Brain microvascular endothelial cell (primary cell): Measurements from ENCODE around the gene FOCAD.

Experiments
- DNase-seq: peaks from one replicate; pipeline ENCODE4 v3.0.0-alpha.2; 2020
- H3K27ac ChIP-seq: fragments of 250-450 bp; sonication (Bioruptor Pico); 2 replicates; pipeline ENCODE4 v1.5.1; 2020; ENCODE audit warnings: mild to moderate bottlenecking, moderate library complexity
- H3K27me3 ChIP-seq: fragments of 250-450 bp; sonication (Bioruptor Pico); replicated peaks from 2 replicates; pipeline ENCODE4 v1.5.1; 2020; ENCODE audit warnings: mild to moderate bottlenecking
- H3K36me3 ChIP-seq: fragments of 250-450 bp; sonication (Bioruptor Pico); replicated peaks from 2 replicates; pipeline ENCODE4 v1.5.1; 2020; ENCODE audit warnings: mild to moderate bottlenecking
- H3K4me3 ChIP-seq: 2 replicates; pipeline ENCODE4 v1.5.1; 2011; ENCODE audit warnings: low read depth, mild to moderate bottlenecking, control low read depth, low read length, moderate library complexity
- in situ Hi-C: cut with HindIII; loops from 2 replicates; pipeline ENCODE4 v1.10.0; 2017; ENCODE audit warnings: low sequenced_read_pairs, low pct_ligation_motif_present
- TF ChIP-seq, protein P1 (sequence below): IDR thresholded peaks from 2 replicates; pipeline ENCODE4 v1.5.1; 2011; ENCODE audit warnings: low read depth, mild to moderate bottlenecking, moderate library complexity, low read length, control low read depth, inconsistent platforms; ENCODE audit errors: missing control alignments

The FOCAD gene

DNA sequence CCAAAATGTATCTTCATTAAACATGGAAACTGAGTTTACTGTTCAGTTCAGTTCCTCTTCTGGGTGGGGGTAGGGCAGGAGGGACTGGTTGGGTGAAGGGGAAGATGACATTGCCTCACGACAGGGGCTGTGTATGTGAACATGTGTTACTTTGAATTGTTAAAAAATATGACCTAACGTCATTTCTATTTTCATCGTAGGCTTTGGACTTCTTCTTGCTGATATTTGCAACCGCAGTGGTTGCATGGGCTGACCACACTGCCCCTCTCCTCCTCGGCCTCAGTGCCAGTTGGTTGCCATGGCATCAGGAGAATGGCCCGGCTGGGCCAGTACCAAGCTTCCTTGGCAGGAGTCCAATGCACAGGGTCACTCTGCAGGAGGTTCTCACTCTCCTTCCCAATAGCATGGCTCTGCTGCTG lies 305.9 kb downstream of the FOCAD start:
- Histone ChIP-seq H3K27ac (no peak overlapping the region), H3K27me3 (no peaks in the 10 kb centered on the region), H3K4me3 (no peak overlapping the region), H3K36me3 (peaks cover 7% of the 10 kb centered on the region)
- in situ Hi-C loops: no loop called here
- no peak for DNase-seq
- TF ChIP-seq, protein P1, sequence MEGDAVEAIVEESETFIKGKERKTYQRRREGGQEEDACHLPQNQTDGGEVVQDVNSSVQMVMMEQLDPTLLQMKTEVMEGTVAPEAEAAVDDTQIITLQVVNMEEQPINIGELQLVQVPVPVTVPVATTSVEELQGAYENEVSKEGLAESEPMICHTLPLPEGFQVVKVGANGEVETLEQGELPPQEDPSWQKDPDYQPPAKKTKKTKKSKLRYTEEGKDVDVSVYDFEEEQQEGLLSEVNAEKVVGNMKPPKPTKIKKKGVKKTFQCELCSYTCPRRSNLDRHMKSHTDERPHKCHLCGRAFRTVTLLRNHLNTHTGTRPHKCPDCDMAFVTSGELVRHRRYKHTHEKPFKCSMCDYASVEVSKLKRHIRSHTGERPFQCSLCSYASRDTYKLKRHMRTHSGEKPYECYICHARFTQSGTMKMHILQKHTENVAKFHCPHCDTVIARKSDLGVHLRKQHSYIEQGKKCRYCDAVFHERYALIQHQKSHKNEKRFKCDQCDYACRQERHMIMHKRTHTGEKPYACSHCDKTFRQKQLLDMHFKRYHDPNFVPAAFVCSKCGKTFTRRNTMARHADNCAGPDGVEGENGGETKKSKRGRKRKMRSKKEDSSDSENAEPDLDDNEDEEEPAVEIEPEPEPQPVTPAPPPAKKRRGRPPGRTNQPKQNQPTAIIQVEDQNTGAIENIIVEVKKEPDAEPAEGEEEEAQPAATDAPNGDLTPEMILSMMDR: no peak

DNA sequence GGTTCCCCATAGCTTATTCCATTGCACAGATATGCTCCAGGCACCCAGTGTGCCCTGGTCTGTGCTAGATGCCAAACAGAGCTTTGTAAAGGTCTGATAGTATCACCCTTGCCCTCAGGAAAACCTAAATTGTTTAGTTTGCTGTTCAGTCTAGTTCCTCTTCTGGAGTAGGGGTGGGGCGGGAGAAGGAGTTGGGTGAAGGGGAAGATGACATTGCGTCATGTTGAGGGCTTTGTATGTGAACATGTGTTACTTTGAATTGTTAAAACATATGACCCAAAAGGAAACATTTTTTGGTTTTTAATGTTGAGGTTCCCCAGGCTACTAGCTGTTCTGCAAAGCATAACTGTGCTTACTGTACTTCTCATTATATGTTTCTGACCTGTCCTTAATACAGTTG lies 306.8 kb downstream of the FOCAD start:
- no peak for DNase-seq
- Histone ChIP-seq H3K4me3 (no peak overlapping the region), H3K36me3 (peaks cover 7% of the 10 kb centered on the region), H3K27me3 (no peaks in the 10 kb centered on the region), H3K27ac (no peak overlapping the region)
- TF ChIP-seq, protein P1: no peak
- in situ Hi-C loops: no loop called here

DNA sequence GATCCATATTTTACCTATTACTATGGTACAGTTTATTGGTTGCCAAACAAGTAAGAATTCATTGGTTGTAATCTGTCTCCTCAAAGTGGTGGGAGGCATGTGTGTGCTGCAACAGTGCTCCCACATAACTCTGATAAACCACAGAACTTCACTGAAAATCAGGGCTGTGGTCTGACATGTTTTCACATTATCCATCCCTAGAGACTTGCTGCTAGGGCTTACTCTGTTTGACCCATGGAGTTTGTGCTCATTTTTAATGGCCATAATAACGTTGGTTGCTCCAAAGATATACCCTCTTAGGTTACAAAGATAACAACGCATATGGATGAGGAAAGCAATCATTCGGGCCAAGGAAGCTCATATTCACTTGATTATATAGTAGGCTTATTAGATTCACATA lies 310.4 kb downstream of the FOCAD start:
- Histone ChIP-seq H3K36me3 (peaks cover 7% of the 10 kb centered on the region), H3K4me3 (no peak overlapping the region), H3K27ac (no peak overlapping the region), H3K27me3 (no peaks in the 10 kb centered on the region)
- TF ChIP-seq, protein P1: no peak
- in situ Hi-C loops: no loop called here
- DNase-seq: no peak

DNA sequence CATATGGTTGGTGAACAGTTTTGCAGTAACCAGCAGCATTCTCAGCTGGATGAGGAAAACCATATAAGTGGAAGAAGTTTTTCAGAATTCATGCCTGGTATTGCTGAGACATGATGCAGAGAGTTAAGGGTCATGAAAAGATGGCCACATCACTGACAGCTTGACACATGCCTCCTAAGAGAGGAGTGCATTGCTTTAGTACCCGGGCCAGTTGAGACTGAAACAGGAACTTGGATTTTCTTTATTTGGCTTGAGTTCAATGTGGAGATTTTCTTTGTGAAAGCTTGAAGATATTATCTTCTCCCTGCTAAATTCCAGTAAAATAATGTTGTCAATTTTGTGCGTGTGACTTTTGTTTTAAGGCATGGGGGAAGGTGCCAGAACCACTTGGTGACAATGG lies 311.6 kb downstream of the FOCAD start:
- no peak for DNase-seq
- Histone ChIP-seq H3K4me3 (no peak overlapping the region), H3K27ac (no peak overlapping the region), H3K27me3 (no peaks in the 10 kb centered on the region), H3K36me3 (peaks cover 1% of the 10 kb centered on the region)
- in situ Hi-C loops: no loop called here
- TF ChIP-seq, protein P1: no peak

DNA sequence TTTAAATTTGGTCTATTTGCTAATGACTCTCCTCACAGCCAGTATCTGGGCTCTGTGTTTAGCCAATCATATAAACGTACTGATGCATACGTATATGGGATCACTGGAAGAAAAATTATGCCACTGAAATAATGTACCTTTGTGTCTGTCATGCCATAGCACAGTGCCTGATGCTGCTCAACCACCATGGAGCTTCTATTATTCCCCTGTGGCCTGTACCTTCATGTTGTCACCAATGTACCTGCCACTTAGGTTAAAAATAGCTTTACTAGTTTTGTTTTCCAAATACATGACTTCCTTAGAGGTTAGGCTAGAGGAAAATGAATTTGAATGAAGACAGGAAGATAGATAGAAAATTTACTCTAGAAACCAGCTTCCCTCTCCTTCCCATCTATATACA lies 312.8 kb downstream of the FOCAD start:
- H3K36me3 ChIP-seq: no peaks in the 10 kb centered on the region
- TF ChIP-seq, protein P1: no peak
- in situ Hi-C loops: no loop called here
- no peak for DNase-seq
- H3K27me3 ChIP-seq: no peaks in the 10 kb centered on the region
- no peak overlapping the region for H3K4me3 ChIP-seq
- H3K27ac ChIP-seq: no peak overlapping the region

DNA sequence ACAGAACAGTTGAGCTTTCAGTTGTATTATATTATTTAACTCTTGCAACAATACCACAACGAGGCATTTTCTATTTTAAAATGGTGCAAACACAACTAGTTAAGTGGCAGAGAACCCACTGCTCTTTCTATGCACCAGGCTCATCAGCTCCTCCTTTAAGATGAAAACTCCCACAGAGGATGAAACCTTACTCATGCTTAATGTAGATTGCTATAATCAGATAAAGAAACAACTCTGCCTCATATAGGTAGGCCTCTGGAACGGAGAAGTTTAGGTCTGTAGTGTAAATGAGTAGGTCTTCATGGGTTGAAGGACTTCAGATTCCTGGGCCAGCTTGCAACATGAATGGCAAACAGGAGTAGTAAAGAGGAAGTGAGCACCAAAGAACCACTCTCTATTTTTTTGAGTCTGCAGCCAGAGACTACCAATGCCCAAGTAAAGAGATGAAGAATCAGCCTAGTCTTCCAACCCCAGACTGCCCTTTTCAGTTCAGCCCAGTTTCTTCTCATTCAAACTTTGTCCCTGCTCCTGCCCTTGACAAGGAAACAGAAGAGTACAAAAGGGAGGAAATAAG lies 313.5 kb downstream of the FOCAD start:
- TF ChIP-seq, protein P1: no peak
- Histone ChIP-seq H3K27me3 (no peaks in the 10 kb centered on the region), H3K36me3 (no peaks in the 10 kb centered on the region), H3K27ac (no peak overlapping the region), H3K4me3 (no peak overlapping the region)
- in situ Hi-C loops: no loop called here
- DNase-seq: no peak
